Coronary artery (tissue), 2 donors: ENCODE measurements around the gene PAPOLA.

Experiments used
- DNase-seq: peaks from one replicate; pipeline ENCODE4 v3.0.0-alpha.2; 2017; ENCODE audit warnings: low spot score
- H3K27ac ChIP-seq, 2 donors: fragments of 200-600 bp; sonication (generic); one replicate each; pipeline ENCODE4 v1.5.1; 2016 to 2019
- H3K4me3 ChIP-seq: fragments of 200-600 bp; sonication (generic); 2 replicates; pipeline ENCODE4 v1.5.1; 2016; ENCODE audit warnings: mild to moderate bottlenecking, moderate library complexity
- CTCF ChIP-seq: fragments of 200-600 bp; sonication (generic); IDR thresholded peaks from one replicate; pipeline ENCODE4 v1.5.1; 2019; ENCODE audit warnings: antibody characterized with exemption

Gene PAPOLA

GRCh38 chr14:96559571-96559970 is 57.4 kb downstream of the PAPOLA start:
- Histone ChIP-seq H3K4me3 (no peak overlapping the region), H3K27ac (no peak overlapping the region)
- no peak for TF ChIP-seq CTCF
- no peak for DNase-seq

- H3K27ac ChIP-seq, result no peak overlapping the region
- no peak for DNase-seq
- TF ChIP-seq CTCF, result no peak
These were observed 62.2 kb downstream of the PAPOLA start for GRCh38 chr14:96564389-96564788.

GRCh38 chr14:96565811-96566210 is 63.6 kb downstream of the PAPOLA start:
- no peak for TF ChIP-seq CTCF
- Histone ChIP-seq H3K4me3 (no peak overlapping the region), H3K27ac (no peak overlapping the region)

More at GRCh38 chr14:96564389-96564788, 62.2 kb downstream of the PAPOLA start:
- no peak overlapping the region for H3K4me3 ChIP-seq

GRCh38 chr14:96567289-96567899 is 65.2 kb downstream of the PAPOLA start:
- H3K27ac ChIP-seq, result no peak overlapping the region
- TF ChIP-seq CTCF, result no peak
- H3K4me3 ChIP-seq, result no peak overlapping the region
- no peak for DNase-seq

More at GRCh38 chr14:96565811-96566210, 63.6 kb downstream of the PAPOLA start:
- DNase-seq, result no peak

- no peak for TF ChIP-seq CTCF
- Histone ChIP-seq H3K4me3 (no peak overlapping the region), H3K27ac (no peak overlapping the region)
- no peak for DNase-seq
These were observed 66.4 kb downstream of the PAPOLA start for GRCh38 chr14:96568621-96569020.

GRCh38 chr14:96571311-96571710 is 69.1 kb downstream of the PAPOLA start:
- no peak for TF ChIP-seq CTCF
- H3K4me3 ChIP-seq, result no peak overlapping the region
- no peak overlapping the region for H3K27ac ChIP-seq
- DNase-seq, result no peak

GRCh38 chr14:96573473-96574100 is 71.4 kb downstream of the PAPOLA start:
- no peak overlapping the region for H3K4me3 ChIP-seq
- no peak for TF ChIP-seq CTCF
- no peak for DNase-seq
- H3K27ac ChIP-seq, result no peak overlapping the region
